HEK293 (cell line): ENCODE results near the gene SYS1.

ENCODE experiments used
- CTCF ChIA-PET: fragments of 350-600 bp; formaldehyde crosslinking; extraction: SDS; loops from one replicate; lab custom pipeline; 2021; ENCODE audit warnings: antibody characterized with exemption; lab: Yijun Ruan, JAX
- POLR2A ChIA-PET: fragments of 300-600 bp; formaldehyde crosslinking; extraction: SDS; loops from one replicate; lab custom pipeline; 2020; ENCODE audit warnings: antibody characterized with exemption, inconsistent platforms; lab: Yijun Ruan, JAX
- H3K27ac ChIP-seq: fragments of 200-500 bp; sonication (Bioruptor generic); 2 replicates; pipeline ENCODE4 v1.5.1; 2014; ENCODE audit warnings: low read depth, low read length, control low read depth, inconsistent platforms; ENCODE audit errors: extremely low read depth
- H3K36me3 ChIP-seq, 2 experiments: fragments of 200-500 bp in 1 of 2; sonication (Bioruptor generic) in 1 of 2; 1 replicate in 1 of 2; 2 replicates in 1 of 2; pipeline ENCODE4 v1.5.1; 2014 to 2017; ENCODE audit warnings: inconsistent platforms in 2 of 2, low read length in 2 of 2; ENCODE audit not compliant: control insufficient read depth in 2 of 2, insufficient read depth in 1 of 2
- H3K4me1 ChIP-seq: fragments of 200-500 bp; sonication (Bioruptor generic); 2 replicates; pipeline ENCODE4 v1.5.1; 2014; ENCODE audit warnings: mild to moderate bottlenecking, low read length, inconsistent platforms; ENCODE audit not compliant: control insufficient read depth, insufficient read depth
- H3K4me3 ChIP-seq: 2 replicates; pipeline ENCODE4 v1.5.1; 2011; ENCODE audit warnings: low read depth, mild to moderate bottlenecking, control low read depth, low read length, moderate library complexity
- H3K9me3 ChIP-seq: fragments of 200-500 bp; sonication (Bioruptor generic); 2 replicates; pipeline ENCODE4 v1.5.1; 2014; ENCODE audit warnings: low read depth, low read length, inconsistent platforms; ENCODE audit not compliant: control insufficient read depth, insufficient read depth
- GLI4 ChIP-seq: fragments of 450-650 bp; formaldehyde crosslinking; IDR thresholded peaks from 2 replicates; pipeline ENCODE4 v1.5.1; 2016; ENCODE audit warnings: missing biosample characterization, missing genetic modification characterization
- KLF16 ChIP-seq: fragments of 450-650 bp; formaldehyde crosslinking; IDR thresholded peaks from 2 replicates; pipeline ENCODE4 v1.5.1; 2017; ENCODE audit warnings: missing biosample characterization, missing genetic modification characterization
- PRDM6 ChIP-seq: fragments of 450-650 bp; formaldehyde crosslinking; IDR thresholded peaks from 2 replicates; pipeline ENCODE4 v1.5.1; 2017; ENCODE audit warnings: missing biosample characterization, missing genetic modification characterization
- TRIM28 ChIP-seq: IDR thresholded peaks from 2 replicates; pipeline ENCODE4 v1.6.1; 2011; ENCODE audit warnings: low read length, control low read depth, borderline replicate concordance
- ZBTB48 ChIP-seq: fragments of 450-650 bp; formaldehyde crosslinking; IDR thresholded peaks from 2 replicates; pipeline ENCODE4 v1.5.1; 2016; ENCODE audit warnings: missing biosample characterization, missing genetic modification characterization
- ZNF140 ChIP-seq: fragments of 450-650 bp; formaldehyde crosslinking; IDR thresholded peaks from 2 replicates; pipeline ENCODE4 v1.5.1; 2016; ENCODE audit warnings: missing biosample characterization, missing genetic modification characterization
- ZNF157 ChIP-seq: fragments of 450-650 bp; formaldehyde crosslinking; IDR thresholded peaks from 2 replicates; pipeline ENCODE4 v1.5.1; 2016; ENCODE audit warnings: missing biosample characterization, missing genetic modification characterization
- ZNF175 ChIP-seq: fragments of 450-650 bp; formaldehyde crosslinking; IDR thresholded peaks from 2 replicates; pipeline ENCODE4 v1.5.1; 2016; ENCODE audit warnings: missing biosample characterization, missing genetic modification characterization
- ZNF19 ChIP-seq: fragments of 450-650 bp; formaldehyde crosslinking; IDR thresholded peaks from 2 replicates; pipeline ENCODE4; 2016; ENCODE audit warnings: missing biosample characterization, missing genetic modification characterization, low read depth
- ZNF214 ChIP-seq: fragments of 450-650 bp; formaldehyde crosslinking; IDR thresholded peaks from 2 replicates; pipeline ENCODE4 v1.5.1; 2017; ENCODE audit warnings: missing biosample characterization, mild to moderate bottlenecking, missing genetic modification characterization, borderline replicate concordance
- ZNF221 ChIP-seq: fragments of 450-650 bp; formaldehyde crosslinking; IDR thresholded peaks from 2 replicates; pipeline ENCODE4 v1.5.1; 2017; ENCODE audit warnings: missing biosample characterization, missing genetic modification characterization, borderline replicate concordance
- ZNF223 ChIP-seq: fragments of 450-650 bp; formaldehyde crosslinking; IDR thresholded peaks from 2 replicates; pipeline ENCODE4 v1.5.1; 2016; ENCODE audit warnings: missing biosample characterization, missing genetic modification characterization
- ZNF23 ChIP-seq: fragments of 450-650 bp; formaldehyde crosslinking; IDR thresholded peaks from 2 replicates; pipeline ENCODE4 v1.5.1; 2016; ENCODE audit warnings: missing biosample characterization, missing genetic modification characterization, borderline replicate concordance
- ZNF311 ChIP-seq: fragments of 450-650 bp; formaldehyde crosslinking; IDR thresholded peaks from 2 replicates; pipeline ENCODE4 v1.5.1; 2017; ENCODE audit warnings: missing biosample characterization, missing genetic modification characterization, borderline replicate concordance
- ZNF350 ChIP-seq: fragments of 450-650 bp; formaldehyde crosslinking; IDR thresholded peaks from 2 replicates; pipeline ENCODE4 v1.5.0; 2017; ENCODE audit warnings: missing biosample characterization, mild to moderate bottlenecking, missing genetic modification characterization
- ZNF366 ChIP-seq: fragments of 450-650 bp; formaldehyde crosslinking; conservative IDR thresholded peaks from 2 replicates; pipeline ENCODE4 v1.5.1; 2016; ENCODE audit warnings: missing biosample characterization, missing genetic modification characterization
- ZNF449 ChIP-seq: fragments of 450-650 bp; formaldehyde crosslinking; IDR thresholded peaks from 2 replicates; pipeline ENCODE4 v1.5.1; 2017; ENCODE audit warnings: missing biosample characterization, mild to moderate bottlenecking, missing genetic modification characterization, moderate library complexity
- ZNF48 ChIP-seq: fragments of 450-650 bp; formaldehyde crosslinking; IDR thresholded peaks from 2 replicates; pipeline ENCODE4 v1.5.1; 2016; ENCODE audit warnings: missing biosample characterization, missing genetic modification characterization
- ZNF555 ChIP-seq: fragments of 450-650 bp; formaldehyde crosslinking; conservative IDR thresholded peaks from 2 replicates; pipeline ENCODE4 v1.5.1; 2017; ENCODE audit warnings: missing biosample characterization, mild to moderate bottlenecking, missing genetic modification characterization, inconsistent platforms
- ZNF600 ChIP-seq: fragments of 450-650 bp; formaldehyde crosslinking; IDR thresholded peaks from 2 replicates; pipeline ENCODE4 v1.5.1; 2016; ENCODE audit warnings: missing biosample characterization, missing genetic modification characterization
- ZNF707 ChIP-seq: fragments of 450-650 bp; formaldehyde crosslinking; IDR thresholded peaks from 2 replicates; pipeline ENCODE4 v1.5.1; 2016; ENCODE audit warnings: missing biosample characterization, missing genetic modification characterization
- ZNF830 ChIP-seq: fragments of 450-650 bp; IDR thresholded peaks from 2 replicates; pipeline ENCODE4 v1.5.0; 2018; ENCODE audit warnings: missing biosample characterization, missing genetic modification characterization, low read depth, mild to moderate bottlenecking, moderate library complexity
- ZSCAN18 ChIP-seq: fragments of 450-650 bp; formaldehyde crosslinking; IDR thresholded peaks from 2 replicates; pipeline ENCODE4 v1.5.1; 2016; ENCODE audit warnings: missing biosample characterization, missing genetic modification characterization
- ZSCAN30 ChIP-seq: fragments of 450-650 bp; IDR thresholded peaks from 2 replicates; pipeline ENCODE4 v1.5.1; 2018; ENCODE audit warnings: missing biosample characterization, mild to moderate bottlenecking, missing genetic modification characterization, moderate library complexity
- ZSCAN5A ChIP-seq: fragments of 450-650 bp; formaldehyde crosslinking; IDR thresholded peaks from 2 replicates; pipeline ENCODE4 v1.5.1; 2016; ENCODE audit warnings: missing biosample characterization, missing genetic modification characterization
- ZXDB ChIP-seq: fragments of 450-650 bp; formaldehyde crosslinking; IDR thresholded peaks from 2 replicates; pipeline ENCODE4 v1.5.1; 2016; ENCODE audit warnings: missing biosample characterization, missing genetic modification characterization

The SYS1 gene

GRCh38 chr20:45367126-45367525 lies 4.2 kb downstream of the SYS1 start (continued):
- TF ChIP-seq ZNF23 (tag by site-specific recombination) (no peak), ZNF311 (tag by site-specific recombination) (no peak), ZNF449 (tag by site-specific recombination) (no peak), ZNF600 (tag by site-specific recombination) (no peak), ZNF366 (tag by site-specific recombination) (no peak)

- POLR2A ChIA-PET, result interaction anchor here (0.7 to 1.2 kb wide), 2 partner anchors 47 to 61 kb away, joined by 3 read pairs; no protein-coding TSS in a partner anchor
- Histone ChIP-seq H3K9me3 (no peaks in the 10 kb centered on the region), H3K4me1 (no peaks in the 10 kb centered on the region; the same call in 1 of the 2 replicates), H3K27ac (no peak overlapping the region), H3K36me3 (peaks cover 0 to 40% of the 10 kb centered on the region in 2 experiments; a peak in 1 of 3 replicates), H3K4me3 (no peak overlapping the region)
- TF ChIP-seq ZNF48 (tag by site-specific recombination) (no peak), ZNF555 (tag by site-specific recombination) (no peak), ZNF157 (tag by site-specific recombination) (no peak), ZNF366 (tag by site-specific recombination) (no peak), ZXDB (tag by site-specific recombination) (no peak), ZNF221 (no peak), ZNF214 (no peak), ZNF175 (tag by site-specific recombination) (no peak), ZSCAN5A (tag by site-specific recombination) (no peak), ZBTB48 (tag by site-specific recombination) (no peak), GLI4 (no peak), ZNF140 (tag by site-specific recombination) (no peak), ZSCAN30 (tag by site-specific recombination) (no peak), ZNF19 (tag by site-specific recombination) (no peak), KLF16 (tag by site-specific recombination) (no peak)
- CTCF ChIA-PET, result interaction anchor here (0.6 to 1.3 kb wide), 6 partner anchors 82 to 809 kb away, joined by 3 to 6 read pairs (median 3); partner anchors contain the start of gene WFDC9
Observed at GRCh38 chr20:45368221-45368980, 5.4 kb downstream of the SYS1 start.

- no peaks in the 10 kb centered on the region for H3K9me3 ChIP-seq
- POLR2A ChIA-PET, result interaction anchor here (0.5 to 1.7 kb wide), 5 partner anchors 8 to 398 kb away, joined by 3 to 6 read pairs (median 3); partner anchors contain the start of gene SYS1
- H3K4me3 ChIP-seq, result no peak overlapping the region
- H3K27ac ChIP-seq, result no peak overlapping the region
- H3K4me1 ChIP-seq, result no peaks in the 10 kb centered on the region
- H3K36me3 ChIP-seq, result peaks cover 0 to 37% of the 10 kb centered on the region in 2 experiments; a peak in 1 of 3 replicates
- CTCF ChIA-PET, result interaction anchor here (0.5 to 3.4 kb wide), 8 partner anchors 10 to 1290 kb away, joined by 3 to 18 read pairs (median 3); no protein-coding TSS in a partner anchor
- no peak for TF ChIP-seq ZNF223 (tag by site-specific recombination)
- TF ChIP-seq ZNF830, result no peak
- no peak for TF ChIP-seq KLF16 (tag by site-specific recombination)
- no peak for TF ChIP-seq ZNF707 (tag by site-specific recombination)
- TF ChIP-seq ZNF555 (tag by site-specific recombination), result no peak
- TF ChIP-seq ZNF366 (tag by site-specific recombination), result no peak
- no peak for TF ChIP-seq ZNF214
- no peak for TF ChIP-seq ZNF350 (tag by site-specific recombination)
- no peak for TF ChIP-seq ZSCAN18
- TF ChIP-seq ZNF311 (tag by site-specific recombination), result no peak
- TF ChIP-seq PRDM6 (tag by site-specific recombination), result no peak
- no peak for TF ChIP-seq TRIM28
Observed at GRCh38 chr20:45370571-45371160, 7.7 kb downstream of the SYS1 start.
